Activated T-helper 1 cell treated with anti-CD3 and anti-CD28 coated beads, Interleukin-12 subunit alpha, Interleukin-12 subunit beta, Interleukin-2, Interleukin-4 antibody, amounts not matched to agents 30 ng/mL and 10 ng/mL and 1 ng/mL, durations not matched to agents 14 hours and 24 hours and 36 hours (primary cell): Measurements from ENCODE around the gene ADAMTS12. TPM values are rescaled to one million over a fixed set of nuclear protein-coding genes. Genes with fewer than 3 reads are reported as not detected.

ENCODE experiments used
- DNase-seq: peaks from one replicate; pipeline ENCODE4 v3.0.0; 2021; ENCODE audit warnings: low spot score
- H3K27ac Mint-ChIP-seq: one replicate; pipeline ENCODE4 v1.8.0; 2021; ENCODE audit warnings: mild to moderate bottlenecking, mixed read lengths
- H3K27me3 Mint-ChIP-seq: one replicate; pipeline ENCODE4 v1.8.0; 2022; ENCODE audit warnings: mild to moderate bottlenecking, moderate library complexity, mixed read lengths; ENCODE audit not compliant: insufficient read depth
- H3K36me3 Mint-ChIP-seq: one replicate; pipeline ENCODE4 v1.8.0; 2021; ENCODE audit warnings: low read depth, mixed read lengths
- H3K4me1 Mint-ChIP-seq: one replicate; pipeline ENCODE4 v1.8.0; 2021; ENCODE audit warnings: low read depth, mixed read lengths
- H3K4me3 Mint-ChIP-seq: one replicate; pipeline ENCODE4 v1.8.0; 2021; ENCODE audit warnings: mild to moderate bottlenecking, moderate library complexity, mixed read lengths
- H3K9me3 Mint-ChIP-seq: one replicate; pipeline ENCODE4 v1.8.0; 2021; ENCODE audit warnings: mixed read lengths
- intact Hi-C: fragments of 100-400 bp; cut with micrococcal nuclease; formaldehyde crosslinking; loops from one replicate; pipeline ENCODE4 v1.15.1; 2024
- total RNA-seq: library from RNA; stranded (reverse); gene quantifications from 2 replicates; pipeline ENCODE4 v1.2.3, GENCODE V29; 2022

The ADAMTS12 gene
- total RNA-seq, 1 donor from 2014 or later, result not detected

GRCh38 chr5:33831041-33831440 is 60.7 kb downstream of the ADAMTS12 start:
- H3K27me3 Mint-ChIP-seq, result peaks cover 9% of the 10 kb centered on the region
- no peaks in the 10 kb centered on the region for H3K36me3 Mint-ChIP-seq
- intact Hi-C loops, result no loop called here
- no peak for DNase-seq
- no peak overlapping the region for H3K27ac Mint-ChIP-seq
- H3K4me1 Mint-ChIP-seq, result no peaks in the 10 kb centered on the region
- H3K4me3 Mint-ChIP-seq, result no peak overlapping the region
- H3K9me3 Mint-ChIP-seq, result no peaks in the 10 kb centered on the region

- Mint-ChIP-seq H3K27ac (no peak overlapping the region), H3K36me3 (no peaks in the 10 kb centered on the region), H3K4me3 (no peak overlapping the region), H3K9me3 (no peaks in the 10 kb centered on the region), H3K27me3 (peaks cover 7% of the 10 kb centered on the region), H3K4me1 (no peaks in the 10 kb centered on the region)
- no peak for DNase-seq
- intact Hi-C loops, result loop anchor here (10.0 kb wide), 1 partner anchor 105 kb away; the partner anchor contains the start of gene RXFP3
Observed at GRCh38 chr5:33829430-33829829, 62.4 kb downstream of the ADAMTS12 start.

GRCh38 chr5:33828626-33829308 is 63.0 kb downstream of the ADAMTS12 start:
- no peak overlapping the region for H3K27ac Mint-ChIP-seq
- intact Hi-C loops, result loop anchor here (10.0 kb wide), 1 partner anchor 106 kb away; the partner anchor contains the start of gene RXFP3
- H3K36me3 Mint-ChIP-seq, result no peaks in the 10 kb centered on the region
- DNase-seq, result no peak
- no peak overlapping the region for H3K4me3 Mint-ChIP-seq
- no peaks in the 10 kb centered on the region for H3K9me3 Mint-ChIP-seq
- H3K27me3 Mint-ChIP-seq, result peaks cover 2% of the 10 kb centered on the region
- no peaks in the 10 kb centered on the region for H3K4me1 Mint-ChIP-seq

GRCh38 chr5:33827885-33828284 is 63.9 kb downstream of the ADAMTS12 start:
- Mint-ChIP-seq H3K9me3 (no peaks in the 10 kb centered on the region), H3K27ac (no peak overlapping the region), H3K4me1 (no peaks in the 10 kb centered on the region), H3K4me3 (no peak overlapping the region), H3K27me3 (peaks cover 2% of the 10 kb centered on the region), H3K36me3 (no peaks in the 10 kb centered on the region)
- intact Hi-C loops, result loop anchor here (10.0 kb wide), 1 partner anchor 107 kb away; the partner anchor contains the start of gene RXFP3
- no peak for DNase-seq

GRCh38 chr5:33827018-33827707 is 64.6 kb downstream of the ADAMTS12 start:
- H3K27me3 Mint-ChIP-seq, result peaks cover 2% of the 10 kb centered on the region
- no peak overlapping the region for H3K4me3 Mint-ChIP-seq
- no peaks in the 10 kb centered on the region for H3K4me1 Mint-ChIP-seq
- no peak overlapping the region for H3K27ac Mint-ChIP-seq
- DNase-seq, result no peak
- H3K9me3 Mint-ChIP-seq, result no peaks in the 10 kb centered on the region
- intact Hi-C loops, result loop anchor here (10.0 kb wide), 1 partner anchor 108 kb away; the partner anchor contains the start of gene RXFP3
- H3K36me3 Mint-ChIP-seq, result no peaks in the 10 kb centered on the region

- Mint-ChIP-seq H3K9me3 (no peaks in the 10 kb centered on the region), H3K36me3 (no peaks in the 10 kb centered on the region), H3K27me3 (peaks cover 2% of the 10 kb centered on the region), H3K4me1 (no peaks in the 10 kb centered on the region), H3K4me3 (no peak overlapping the region), H3K27ac (no peak overlapping the region)
- no peak for DNase-seq
- intact Hi-C loops, result loop anchor here (10.0 kb wide), 1 partner anchor 110 kb away; the partner anchor contains the start of gene RXFP3
Observed at GRCh38 chr5:33824516-33825195, 67.1 kb downstream of the ADAMTS12 start.

GRCh38 chr5:33817301-33817700 is 74.5 kb downstream of the ADAMTS12 start:
- intact Hi-C loops, result no loop called here
- no peak overlapping the region for H3K4me3 Mint-ChIP-seq
- H3K36me3 Mint-ChIP-seq, result no peaks in the 10 kb centered on the region
- H3K4me1 Mint-ChIP-seq, result no peaks in the 10 kb centered on the region
- H3K27ac Mint-ChIP-seq, result no peak overlapping the region
- peaks cover 12% of the 10 kb centered on the region for H3K27me3 Mint-ChIP-seq
- H3K9me3 Mint-ChIP-seq, result peaks cover 3% of the 10 kb centered on the region
- no peak for DNase-seq

GRCh38 chr5:33816791-33817190 is 75.0 kb downstream of the ADAMTS12 start:
- H3K4me3 Mint-ChIP-seq, result no peak overlapping the region
- no peak overlapping the region for H3K27ac Mint-ChIP-seq
- no peaks in the 10 kb centered on the region for H3K36me3 Mint-ChIP-seq
- DNase-seq, result no peak
- intact Hi-C loops, result no loop called here
- no peaks in the 10 kb centered on the region for H3K4me1 Mint-ChIP-seq
- H3K9me3 Mint-ChIP-seq, result peaks cover 3% of the 10 kb centered on the region
- H3K27me3 Mint-ChIP-seq, result peaks cover 12% of the 10 kb centered on the region

- Mint-ChIP-seq H3K4me3 (no peak overlapping the region), H3K27ac (no peak overlapping the region), H3K27me3 (peaks cover 9% of the 10 kb centered on the region), H3K4me1 (peaks cover 6% of the 10 kb centered on the region), H3K36me3 (no peaks in the 10 kb centered on the region), H3K9me3 (no peaks in the 10 kb centered on the region)
- intact Hi-C loops, result no loop called here
- DNase-seq, result no peak
Observed at GRCh38 chr5:33812746-33813145, 79.0 kb downstream of the ADAMTS12 start.

GRCh38 chr5:33810491-33811120 is 81.2 kb downstream of the ADAMTS12 start:
- Mint-ChIP-seq H3K4me3 (no peak overlapping the region), H3K4me1 (peaks cover 6% of the 10 kb centered on the region), H3K36me3 (no peaks in the 10 kb centered on the region), H3K27ac (no peak overlapping the region), H3K27me3 (peaks cover 2% of the 10 kb centered on the region), H3K9me3 (no peaks in the 10 kb centered on the region)
- intact Hi-C loops, result no loop called here
- no peak for DNase-seq

GRCh38 chr5:33809936-33810335 is 81.9 kb downstream of the ADAMTS12 start:
- Mint-ChIP-seq H3K4me3 (no peak overlapping the region), H3K36me3 (no peaks in the 10 kb centered on the region), H3K27me3 (peaks cover 4% of the 10 kb centered on the region), H3K27ac (no peak overlapping the region), H3K9me3 (no peaks in the 10 kb centered on the region), H3K4me1 (peaks cover 6% of the 10 kb centered on the region)
- DNase-seq, result no peak
- intact Hi-C loops, result no loop called here

- intact Hi-C loops, result no loop called here
- H3K4me1 Mint-ChIP-seq, result peaks cover 6% of the 10 kb centered on the region
- no peak for DNase-seq
- H3K4me3 Mint-ChIP-seq, result no peak overlapping the region
- no peaks in the 10 kb centered on the region for H3K36me3 Mint-ChIP-seq
- H3K27ac Mint-ChIP-seq, result no peak overlapping the region
- H3K9me3 Mint-ChIP-seq, result no peaks in the 10 kb centered on the region
- peaks cover 4% of the 10 kb centered on the region for H3K27me3 Mint-ChIP-seq
Observed at GRCh38 chr5:33808699-33809098, 83.1 kb downstream of the ADAMTS12 start.
